ENCODE data around the gene APOL5. TPM values are rescaled to one million over a fixed set of nuclear protein-coding genes. Genes with fewer than 3 reads are reported as not detected.
A peak's percentile ranks its signal among the peaks of the same experiment; 100 is the strongest.

The APOL5 gene
- total and polyA plus RNA-seq, 9 of the 15 experiments (the other 6 are each of a cell fraction or from before 2014, with no cell fraction given) = not detected

DNA sequence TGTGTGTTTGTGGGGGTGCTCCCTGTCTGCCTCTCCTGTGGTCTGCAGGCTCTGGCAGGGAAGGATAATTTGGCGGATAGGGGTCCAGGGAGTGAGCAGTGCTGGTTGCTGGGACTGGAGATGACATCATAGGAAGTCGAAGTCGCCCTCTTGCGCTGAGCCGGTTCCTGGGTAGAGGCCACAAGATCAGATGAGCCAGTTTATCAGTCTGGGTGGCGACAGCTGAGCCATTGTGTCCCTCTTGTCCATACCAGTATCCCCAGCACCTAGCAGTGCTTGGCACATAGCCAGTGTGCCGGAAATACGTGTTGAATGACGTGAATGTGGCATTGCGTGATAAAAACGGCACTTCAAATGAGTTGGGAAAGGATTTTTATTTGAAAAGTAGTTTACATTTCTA lies 9.8 kb downstream of the APOL5 start (continued):
- TF ChIP-seq, protein P1, sequence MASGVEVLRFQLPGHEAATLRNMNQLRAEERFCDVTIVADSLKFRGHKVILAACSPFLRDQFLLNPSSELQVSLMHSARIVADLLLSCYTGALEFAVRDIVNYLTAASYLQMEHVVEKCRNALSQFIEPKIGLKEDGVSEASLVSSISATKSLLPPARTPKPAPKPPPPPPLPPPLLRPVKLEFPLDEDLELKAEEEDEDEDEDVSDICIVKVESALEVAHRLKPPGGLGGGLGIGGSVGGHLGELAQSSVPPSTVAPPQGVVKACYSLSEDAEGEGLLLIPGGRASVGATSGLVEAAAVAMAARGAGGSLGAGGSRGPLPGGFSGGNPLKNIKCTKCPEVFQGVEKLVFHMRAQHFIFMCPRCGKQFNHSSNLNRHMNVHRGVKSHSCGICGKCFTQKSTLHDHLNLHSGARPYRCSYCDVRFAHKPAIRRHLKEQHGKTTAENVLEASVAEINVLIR (CRISPR knock-in tag; IDR thresholded peaks at IDR 0.05) = 0 out of 2 replicates have a peak, but pooled peaks have one; percentile 49
- TF ChIP-seq JUND (IDR thresholded peaks at IDR 0.05; ENCODE audit: borderline replicate concordance, low read depth, low read length) (peak; percentile 91), JUND (tag; IDR thresholded peaks at IDR 0.05; ENCODE audit: borderline replicate concordance, low read depth, low read length) (peak; percentile 92; the same call in 2 of the 3 replicates), JUN (IDR thresholded peaks at IDR 0.05; ENCODE audit: borderline replicate concordance, low read depth, low read length) (peak; percentile 73; the same call in 1 of the 2 replicates), JUN (CRISPR knock-in tag; IDR thresholded peaks at IDR 0.05; ENCODE audit: borderline replicate concordance) (no peak), ARID1B (IDR thresholded peaks at IDR 0.05) (peak; percentile 51), GTF2A2 (tag; IDR thresholded peaks at IDR 0.05) (no peak), ZBTB40 (IDR thresholded peaks at IDR 0.05) (peak; percentile 65; the same call in 1 of the 2 replicates), ZBTB40 (CRISPR knock-in tag; IDR thresholded peaks at IDR 0.05) (no peak), ATF3 (IDR thresholded peaks at IDR 0.05) (peak; percentile 88), ATF3 (CRISPR knock-in tag; conservative IDR thresholded peaks at IDR 0.05) (no peak), NFIC (IDR thresholded peaks at IDR 0.05) (peak; percentile 90), EP400 (IDR thresholded peaks at IDR 0.05) (no peak), PBX2 (CRISPR knock-in tag; IDR thresholded peaks at IDR 0.05; ENCODE audit: low read depth) (no peak), PBX2 (tag; conservative IDR thresholded peaks at IDR 0.05; ENCODE audit: low read depth) (peak; percentile 65)
